ENCODE measurements around the gene TMCC3.

GRCh38 chr12:94671917-94672316 is 21.6 kb upstream of the TMCC3 start:
- TF ChIP-seq, protein P1, sequence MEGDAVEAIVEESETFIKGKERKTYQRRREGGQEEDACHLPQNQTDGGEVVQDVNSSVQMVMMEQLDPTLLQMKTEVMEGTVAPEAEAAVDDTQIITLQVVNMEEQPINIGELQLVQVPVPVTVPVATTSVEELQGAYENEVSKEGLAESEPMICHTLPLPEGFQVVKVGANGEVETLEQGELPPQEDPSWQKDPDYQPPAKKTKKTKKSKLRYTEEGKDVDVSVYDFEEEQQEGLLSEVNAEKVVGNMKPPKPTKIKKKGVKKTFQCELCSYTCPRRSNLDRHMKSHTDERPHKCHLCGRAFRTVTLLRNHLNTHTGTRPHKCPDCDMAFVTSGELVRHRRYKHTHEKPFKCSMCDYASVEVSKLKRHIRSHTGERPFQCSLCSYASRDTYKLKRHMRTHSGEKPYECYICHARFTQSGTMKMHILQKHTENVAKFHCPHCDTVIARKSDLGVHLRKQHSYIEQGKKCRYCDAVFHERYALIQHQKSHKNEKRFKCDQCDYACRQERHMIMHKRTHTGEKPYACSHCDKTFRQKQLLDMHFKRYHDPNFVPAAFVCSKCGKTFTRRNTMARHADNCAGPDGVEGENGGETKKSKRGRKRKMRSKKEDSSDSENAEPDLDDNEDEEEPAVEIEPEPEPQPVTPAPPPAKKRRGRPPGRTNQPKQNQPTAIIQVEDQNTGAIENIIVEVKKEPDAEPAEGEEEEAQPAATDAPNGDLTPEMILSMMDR (IDR thresholded peaks at IDR 0.05), result no peak
- TF ChIP-seq ZFX (IDR thresholded peaks at IDR 0.05; ENCODE audit: borderline replicate concordance), result no peak

All from 22Rv1 (cell line).